Measurements from ENCODE around the gene VPS18.

VPS18 gene

GRCh38 chr15:40937762-40938535 lies 43.7 kb downstream of the VPS18 start:
- no peak for DNase-seq (ENCODE audit: low spot score)

GRCh38 chr15:40938536-40938870 lies 44.3 kb downstream of the VPS18 start:
- no peak for DNase-seq (ENCODE audit: low spot score)

- no peak for DNase-seq (ENCODE audit: low spot score)
Observed at GRCh38 chr15:40940296-40940801, 46.1 kb downstream of the VPS18 start.

- no peak for DNase-seq (ENCODE audit: low spot score)
Observed at GRCh38 chr15:40941068-40941527, 46.8 kb downstream of the VPS18 start.

- DNase-seq (ENCODE audit: low spot score): peak; percentile 89
Observed at GRCh38 chr15:40941528-40942336, 47.5 kb downstream of the VPS18 start.

- DNase-seq (ENCODE audit: low spot score): no peak
Observed at GRCh38 chr15:40942337-40942854, 48.1 kb downstream of the VPS18 start.

- no peak for DNase-seq (ENCODE audit: low spot score)
Observed at GRCh38 chr15:40942878-40943277, 48.6 kb downstream of the VPS18 start.

- DNase-seq (ENCODE audit: low spot score): no peak
Observed at GRCh38 chr15:40943764-40944365, 49.6 kb downstream of the VPS18 start.

- no peak for DNase-seq (ENCODE audit: low spot score)
Observed at GRCh38 chr15:40944510-40945296, 50.5 kb downstream of the VPS18 start.

- no peak for DNase-seq (ENCODE audit: low spot score)
Observed at GRCh38 chr15:40948706-40949473, 54.6 kb downstream of the VPS18 start.

GRCh38 chr15:40949756-40950207 lies 55.5 kb downstream of the VPS18 start:
- no peak for DNase-seq (ENCODE audit: low spot score)

GRCh38 chr15:40951764-40952163 lies 57.5 kb downstream of the VPS18 start:
- no peak for DNase-seq (ENCODE audit: low spot score)

GRCh38 chr15:40952301-40952900 lies 58.2 kb downstream of the VPS18 start:
- no peak for DNase-seq (ENCODE audit: low spot score)

GRCh38 chr15:40952901-40953712 lies 58.9 kb downstream of the VPS18 start, which contains the start of gene CHAC1:
Gene CHAC1 (plus strand): TSS chr15:40953471. CDS start chr15:40953584, 113 bp downstream.
- DNase-seq (ENCODE audit: low spot score): peak; percentile 99

Data from LoVo (cell line).